ENCODE results near the gene DNAL4. TPM values are rescaled to one million over a fixed set of nuclear protein-coding genes. Genes with fewer than 3 reads are reported as not detected.
A peak's percentile ranks its signal among the peaks of the same experiment; 100 is the strongest.

The DNAL4 gene
- total RNA-seq, 1 donor = 17.0 TPM

- H3K4me1 ChIP-seq (ENCODE audit: insufficient read depth, low read length) = no peaks in the 10 kb centered on the region
- H2AFZ ChIP-seq (ENCODE audit: low read length) = no peak overlapping the region
Observed at GRCh38 chr22:38823637-38824036, 29.7 kb upstream of the DNAL4 start.

GRCh38 chr22:38823076-38823475 lies 29.1 kb upstream of the DNAL4 start:
- H3K36me3 ChIP-seq (ENCODE audit: insufficient read depth, low read length) = no peaks in the 10 kb centered on the region
- no peak overlapping the region for H3K4me2 ChIP-seq (ENCODE audit: insufficient read depth, low read length)
- H2AFZ ChIP-seq (ENCODE audit: low read length) = no peak overlapping the region
- TF ChIP-seq CTCF (IDR thresholded peaks at IDR 0.05; ENCODE audit: extremely low read depth, low read depth, low read length) = no peak
- H3K79me2 ChIP-seq (ENCODE audit: insufficient read depth, low read length) = no peaks in the 10 kb centered on the region
- H3K27me3 ChIP-seq (ENCODE audit: insufficient read depth, low read length) = no peaks in the 10 kb centered on the region
- no peaks in the 10 kb centered on the region for H3K4me1 ChIP-seq (ENCODE audit: insufficient read depth, low read length)
- no peak overlapping the region for H3K27ac ChIP-seq (ENCODE audit: low read depth, low read length)
- DNase-seq (ENCODE audit: insufficient read length, low spot score, missing footprints) = peak; percentile 71
- H3K4me3 ChIP-seq (ENCODE audit: insufficient read depth, low read length) = no peak overlapping the region
- no peaks in the 10 kb centered on the region for H3K9me3 ChIP-seq (ENCODE audit: low read depth, low read length)
- H4K20me1 ChIP-seq (ENCODE audit: insufficient read depth, low read length) = no peaks in the 10 kb centered on the region

More at GRCh38 chr22:38823637-38824036, 29.7 kb upstream of the DNAL4 start:
- no peaks in the 10 kb centered on the region for H3K36me3 ChIP-seq (ENCODE audit: insufficient read depth, low read length)
- H3K27ac ChIP-seq (ENCODE audit: low read depth, low read length) = no peak overlapping the region
- TF ChIP-seq CTCF (IDR thresholded peaks at IDR 0.05; ENCODE audit: extremely low read depth, low read depth, low read length) = no peak
- no peaks in the 10 kb centered on the region for H3K27me3 ChIP-seq (ENCODE audit: insufficient read depth, low read length)
- H3K79me2 ChIP-seq (ENCODE audit: insufficient read depth, low read length) = no peaks in the 10 kb centered on the region
- H4K20me1 ChIP-seq (ENCODE audit: insufficient read depth, low read length) = no peaks in the 10 kb centered on the region
- no peak overlapping the region for H3K4me3 ChIP-seq (ENCODE audit: insufficient read depth, low read length)
- no peak overlapping the region for H3K4me2 ChIP-seq (ENCODE audit: insufficient read depth, low read length)
- DNase-seq (ENCODE audit: insufficient read length, low spot score, missing footprints) = peak; percentile 51
- no peaks in the 10 kb centered on the region for H3K9me3 ChIP-seq (ENCODE audit: low read depth, low read length)

GRCh38 chr22:38820020-38820419 lies 26.1 kb upstream of the DNAL4 start:
- H4K20me1 ChIP-seq (ENCODE audit: insufficient read depth, low read length) = no peaks in the 10 kb centered on the region
- H3K4me1 ChIP-seq (ENCODE audit: insufficient read depth, low read length) = no peaks in the 10 kb centered on the region
- no peak overlapping the region for H3K27ac ChIP-seq (ENCODE audit: low read depth, low read length)
- no peak overlapping the region for H3K4me2 ChIP-seq (ENCODE audit: insufficient read depth, low read length)
- no peak overlapping the region for H3K4me3 ChIP-seq (ENCODE audit: insufficient read depth, low read length)
- no peaks in the 10 kb centered on the region for H3K79me2 ChIP-seq (ENCODE audit: insufficient read depth, low read length)
- no peaks in the 10 kb centered on the region for H3K36me3 ChIP-seq (ENCODE audit: insufficient read depth, low read length)
- no peak overlapping the region for H2AFZ ChIP-seq (ENCODE audit: low read length)
- TF ChIP-seq CTCF (IDR thresholded peaks at IDR 0.05; ENCODE audit: extremely low read depth, low read depth, low read length) = no peak
- no peaks in the 10 kb centered on the region for H3K27me3 ChIP-seq (ENCODE audit: insufficient read depth, low read length)
- peak; percentile 61 for DNase-seq (ENCODE audit: insufficient read length, low spot score, missing footprints)
- no peaks in the 10 kb centered on the region for H3K9me3 ChIP-seq (ENCODE audit: low read depth, low read length)

- H2AFZ ChIP-seq (ENCODE audit: low read length) = no peak overlapping the region
- no peaks in the 10 kb centered on the region for H3K27me3 ChIP-seq (ENCODE audit: insufficient read depth, low read length)
- H3K4me3 ChIP-seq (ENCODE audit: insufficient read depth, low read length) = no peak overlapping the region
- no peaks in the 10 kb centered on the region for H4K20me1 ChIP-seq (ENCODE audit: insufficient read depth, low read length)
- no peak overlapping the region for H3K27ac ChIP-seq (ENCODE audit: low read depth, low read length)
- no peaks in the 10 kb centered on the region for H3K9me3 ChIP-seq (ENCODE audit: low read depth, low read length)
- DNase-seq (ENCODE audit: insufficient read length, low spot score, missing footprints) = peak; percentile 61
- no peak for TF ChIP-seq CTCF (IDR thresholded peaks at IDR 0.05; ENCODE audit: extremely low read depth, low read depth, low read length)
- no peaks in the 10 kb centered on the region for H3K79me2 ChIP-seq (ENCODE audit: insufficient read depth, low read length)
- H3K36me3 ChIP-seq (ENCODE audit: insufficient read depth, low read length) = no peaks in the 10 kb centered on the region
- no peaks in the 10 kb centered on the region for H3K4me1 ChIP-seq (ENCODE audit: insufficient read depth, low read length)
- H3K4me2 ChIP-seq (ENCODE audit: insufficient read depth, low read length) = no peak overlapping the region
Observed at GRCh38 chr22:38819387-38819940, 25.5 kb upstream of the DNAL4 start.
